DND-41 (cell line): ENCODE measurements around the gene TNC.

ENCODE experiments used
- CTCF ChIP-seq: IDR thresholded peaks from 2 replicates; pipeline ENCODE4 v1.5.1; 2012; ENCODE audit warnings: borderline replicate concordance, low read length, moderate library complexity, mild to moderate bottlenecking; ENCODE audit not compliant: poor library complexity, severe bottlenecking; ENCODE audit errors: extremely low read depth
- EZH2 ChIP-seq: IDR thresholded peaks from 3 replicates; pipeline ENCODE4 v1.6.1; 2012; ENCODE audit warnings: borderline replicate concordance, low read depth, mild to moderate bottlenecking, moderate library complexity, low read length, inconsistent platforms; ENCODE audit not compliant: severe bottlenecking

- TF ChIP-seq CTCF (no peak), EZH2 (no peak)
Observed at GRCh38 chr9:114994768-114995167, 123.2 kb downstream of the TNC start.
